Esophagus squamous epithelium (tissue), 5 donors: ENCODE results near the gene FBN3. TPM values are rescaled to one million over a fixed set of nuclear protein-coding genes. Genes with fewer than 3 reads are reported as not detected.

ENCODE experiments used
- DNase-seq: peaks from one replicate; lab custom pipeline; 2025; lab: John Stamatoyannopoulos, UW
- H3K27ac ChIP-seq, 4 donors: fragments of 200-600 bp; sonication (generic); one replicate each; pipeline ENCODE4 v1.5.1; 2016 to 2019; ENCODE audit warnings: mild to moderate bottlenecking in 1 of 4
- H3K27me3 ChIP-seq, 4 donors: fragments of 200-600 bp; sonication (generic); 1 replicate in 3 of 4; 2 replicates in 1 of 4; pipeline versions ENCODE4 v1.5.1 to v1.6.0; 2017 to 2021; ENCODE audit warnings: antibody characterized with exemption in 1 of 4
- H3K36me3 ChIP-seq, 3 donors: fragments of 200-600 bp; sonication (generic); one replicate each; pipeline ENCODE4 v1.5.1; 2016 to 2019
- H3K4me1 ChIP-seq, 3 donors: fragments of 200-600 bp; sonication (generic); one replicate each; pipeline ENCODE4 v1.5.1; 2017 to 2019
- H3K4me3 ChIP-seq, 4 donors: fragments of 200-600 bp; sonication (generic); 1 replicate in 3 of 4; 2 replicates in 1 of 4; pipeline ENCODE4 v1.5.1; 2016 to 2019; ENCODE audit warnings: mild to moderate bottlenecking in 2 of 4, moderate library complexity in 1 of 4
- H3K9me3 ChIP-seq, 3 donors: fragments of 200-600 bp; sonication (generic); one replicate each; pipeline ENCODE4 v1.5.1; 2016 to 2019
- POLR2A ChIP-seq, 4 donors: fragments of 450-650 bp; IDR thresholded peaks; one replicate each; pipeline ENCODE4 v1.6.1; 2017; ENCODE audit warnings: antibody characterized with exemption in 4 of 4, mild to moderate bottlenecking in 4 of 4, moderate library complexity in 3 of 4
- WGBS, 2 donors: methylation state at CpG; one replicate each; pipeline ENCODE4 v1.1.5; 2018; 5-methylcytosine and 5-hydroxymethylcytosine counted together
- intact Hi-C: fragments of 100-400 bp; cut with DNase I; formaldehyde crosslinking; loops from one replicate; pipeline ENCODE4 v1.15.0; 2022
- total RNA-seq, 4 donors: library from RNA; depleted of rRNA; stranded (reverse); fragments of >200 nt; gene quantifications; one replicate each; pipeline ENCODE4 v1.1.0, GENCODE V29; 2016
- TF ChIP-seq, protein P1 (sequence below), 6 experiments: fragments of 450-650 bp in 4 of 6; fragments of 200-600 bp in 2 of 6; sonication (generic) in 2 of 6; IDR thresholded peaks; one replicate each; pipeline ENCODE4 v1.5.1; 2016 to 2019; ENCODE audit warnings: antibody characterized with exemption in 6 of 6, mild to moderate bottlenecking in 4 of 6, moderate library complexity in 4 of 6
- donor health status: DM: yes; HTN: yes; CAD: no.

FBN3 gene
- total RNA-seq, 4 donors from 2014 or later = 0.09 TPM; not detected in 3

DNA sequence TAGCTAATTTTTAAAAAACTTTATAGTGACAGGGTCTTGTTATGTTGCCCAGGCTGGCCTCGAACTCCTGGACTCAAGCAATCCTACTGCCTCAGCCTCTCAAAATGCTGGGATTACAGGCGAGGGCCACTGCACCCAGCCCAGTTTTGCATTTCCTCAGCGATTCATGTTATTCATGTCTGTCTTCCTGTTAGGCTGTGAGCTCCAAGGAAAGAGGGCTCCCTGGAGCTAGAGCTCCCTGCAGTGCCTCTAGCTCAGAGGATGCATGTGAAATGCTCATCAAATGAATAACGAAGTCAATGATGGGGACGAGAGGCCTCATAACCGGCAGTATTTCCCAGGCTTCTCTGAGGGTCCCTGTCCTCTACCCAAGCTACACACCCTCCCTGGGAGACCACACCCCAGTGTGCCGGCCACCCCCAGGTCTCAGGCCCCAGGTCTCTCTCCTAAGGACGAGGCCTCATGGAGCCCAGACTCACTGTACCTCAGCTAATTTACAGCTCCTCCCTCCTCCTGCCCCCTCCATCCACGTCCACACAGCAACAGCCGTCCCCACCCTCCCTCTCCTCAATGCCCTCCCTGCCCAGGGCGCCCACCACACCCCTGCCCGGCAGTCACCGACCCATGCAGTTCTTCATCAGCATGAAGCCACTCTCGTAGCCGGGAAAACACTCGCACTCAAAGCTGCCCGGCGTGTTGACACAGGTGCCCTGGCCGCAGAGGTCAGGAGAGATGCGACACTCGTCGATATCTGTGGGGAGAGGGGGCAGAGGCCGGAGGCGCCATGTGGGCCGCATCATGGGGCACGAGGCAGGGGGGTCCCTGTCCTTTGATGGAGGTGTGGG lies 28.5 kb downstream of the FBN3 start:
- H3K4me3 ChIP-seq = no peak overlapping the region
- H3K36me3 ChIP-seq = no peaks in the 10 kb centered on the region
- intact Hi-C loops = no loop called here
- no peak overlapping the region for H3K27ac ChIP-seq
- DNase-seq = no peak
- no peaks in the 10 kb centered on the region for H3K9me3 ChIP-seq
- no peaks in the 10 kb centered on the region for H3K4me1 ChIP-seq
- TF ChIP-seq, protein P1, sequence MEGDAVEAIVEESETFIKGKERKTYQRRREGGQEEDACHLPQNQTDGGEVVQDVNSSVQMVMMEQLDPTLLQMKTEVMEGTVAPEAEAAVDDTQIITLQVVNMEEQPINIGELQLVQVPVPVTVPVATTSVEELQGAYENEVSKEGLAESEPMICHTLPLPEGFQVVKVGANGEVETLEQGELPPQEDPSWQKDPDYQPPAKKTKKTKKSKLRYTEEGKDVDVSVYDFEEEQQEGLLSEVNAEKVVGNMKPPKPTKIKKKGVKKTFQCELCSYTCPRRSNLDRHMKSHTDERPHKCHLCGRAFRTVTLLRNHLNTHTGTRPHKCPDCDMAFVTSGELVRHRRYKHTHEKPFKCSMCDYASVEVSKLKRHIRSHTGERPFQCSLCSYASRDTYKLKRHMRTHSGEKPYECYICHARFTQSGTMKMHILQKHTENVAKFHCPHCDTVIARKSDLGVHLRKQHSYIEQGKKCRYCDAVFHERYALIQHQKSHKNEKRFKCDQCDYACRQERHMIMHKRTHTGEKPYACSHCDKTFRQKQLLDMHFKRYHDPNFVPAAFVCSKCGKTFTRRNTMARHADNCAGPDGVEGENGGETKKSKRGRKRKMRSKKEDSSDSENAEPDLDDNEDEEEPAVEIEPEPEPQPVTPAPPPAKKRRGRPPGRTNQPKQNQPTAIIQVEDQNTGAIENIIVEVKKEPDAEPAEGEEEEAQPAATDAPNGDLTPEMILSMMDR (IDR thresholded peaks at IDR 0.05) = no peak
- no peak for TF ChIP-seq POLR2A (IDR thresholded peaks at IDR 0.05)
- H3K27me3 ChIP-seq = peaks cover 0 to 4% (median 0%) of the 10 kb centered on the region in 4 donors
- WGBS, 2 donors = 68 to 70% methylated on average over 7 to 12 of the region's 26 CpGs

- TF ChIP-seq, protein P1 (IDR thresholded peaks at IDR 0.05) = no peak
- TF ChIP-seq POLR2A (IDR thresholded peaks at IDR 0.05) = no peak
- intact Hi-C loops = no loop called here
- 71 to 88% methylated on average over 1 to 2 of the region's 2 CpGs for WGBS, 2 donors
These were observed 31.4 kb downstream of the FBN3 start for GRCh38 chr19:8117991-8118390.

DNA sequence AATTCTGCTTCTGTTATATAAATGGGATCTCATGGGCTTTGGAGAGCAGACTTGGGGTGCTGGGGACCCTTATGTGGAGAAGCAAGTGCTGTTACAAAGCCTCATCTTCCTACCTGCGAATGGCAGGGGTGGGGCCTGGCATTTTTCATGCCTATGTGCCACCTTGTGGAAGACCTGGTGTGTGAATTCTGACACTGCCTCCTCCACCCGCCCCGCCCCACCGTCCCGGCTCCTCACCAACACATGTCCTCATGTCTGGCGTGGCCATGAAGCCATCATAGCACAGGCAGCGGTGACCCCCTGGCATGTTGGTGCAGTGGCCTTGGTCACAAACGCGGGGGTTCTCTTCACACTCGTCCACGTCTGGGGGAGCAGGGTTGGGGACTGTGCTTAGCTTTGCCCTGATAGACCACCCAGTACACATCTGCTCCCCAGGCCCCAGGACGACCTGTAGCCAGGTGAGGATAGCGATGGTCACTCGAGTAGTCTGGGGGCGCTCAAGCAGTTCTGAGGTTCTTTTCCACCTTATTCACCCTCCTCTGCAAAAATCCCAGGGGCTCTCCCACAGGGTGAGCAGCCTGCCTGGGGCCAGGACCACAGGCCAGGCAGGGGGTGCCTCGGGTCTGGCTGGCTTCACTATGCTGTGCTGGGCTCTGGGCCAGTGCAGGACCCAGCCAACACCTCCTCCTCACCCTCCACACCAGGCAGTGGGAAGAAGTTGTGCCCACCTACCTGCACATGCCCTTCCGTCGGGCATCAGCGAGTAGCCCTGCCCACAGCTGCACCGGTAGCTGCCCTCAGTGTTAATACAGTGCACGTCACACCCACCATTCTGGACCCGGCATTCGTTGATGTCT lies 32.7 kb downstream of the FBN3 start:
- peaks cover 0 to 5% (median 0%) of the 10 kb centered on the region in 4 donors for H3K27me3 ChIP-seq
- TF ChIP-seq, protein P1 (IDR thresholded peaks at IDR 0.05) = no peak
- TF ChIP-seq POLR2A (IDR thresholded peaks at IDR 0.05) = no peak
- no peak for DNase-seq
- intact Hi-C loops = no loop called here
- 58 to 76% methylated on average over 5 to 7 of the region's 23 CpGs for WGBS, 2 donors
- no peaks in the 10 kb centered on the region for H3K4me1 ChIP-seq
- H3K36me3 ChIP-seq = no peaks in the 10 kb centered on the region
- no peak overlapping the region for H3K4me3 ChIP-seq
- H3K27ac ChIP-seq = no peak overlapping the region
- H3K9me3 ChIP-seq = no peaks in the 10 kb centered on the region

More at GRCh38 chr19:8117991-8118390, 31.4 kb downstream of the FBN3 start:
- no peak for DNase-seq
- Histone ChIP-seq H3K27me3 (peaks cover 0 to 4% (median 0%) of the 10 kb centered on the region in 4 donors), H3K4me3 (no peak overlapping the region), H3K9me3 (no peaks in the 10 kb centered on the region), H3K4me1 (no peaks in the 10 kb centered on the region), H3K27ac (no peak overlapping the region), H3K36me3 (no peaks in the 10 kb centered on the region)

GRCh38 chr19:8115805-8116396 lies 33.5 kb downstream of the FBN3 start:
- WGBS, 2 donors = 67 to 70% methylated on average over 6 of the region's 6 CpGs
- intact Hi-C loops = no loop called here
- TF ChIP-seq POLR2A (IDR thresholded peaks at IDR 0.05) = no peak
- TF ChIP-seq, protein P1 (IDR thresholded peaks at IDR 0.05) = no peak

More at GRCh38 chr19:8115805-8116396, 33.5 kb downstream of the FBN3 start:
- no peaks in the 10 kb centered on the region for H3K4me1 ChIP-seq
- peaks cover 0 to 10% (median 0%) of the 10 kb centered on the region in 4 donors for H3K27me3 ChIP-seq
- H3K4me3 ChIP-seq = no peak overlapping the region
- no peaks in the 10 kb centered on the region for H3K36me3 ChIP-seq
- DNase-seq = no peak
- H3K27ac ChIP-seq = no peak overlapping the region
- no peaks in the 10 kb centered on the region for H3K9me3 ChIP-seq
